HG03439 (cell line): Measurements from ENCODE around the gene CELF2.

Source experiments
- ATAC-seq: cut with Tn5 transposase; IDR thresholded peaks from one replicate; pipeline ENCODE4 v1.9.1; 2021; ENCODE audit warnings: mild to moderate bottlenecking, moderate library complexity; ENCODE audit not compliant: unreplicated experiment

The CELF2 gene

GRCh38 chr10:11317936-11318670 is 300.4 kb downstream of the CELF2 start:
- ATAC-seq, result no peak

- ATAC-seq, result no peak
Observed at GRCh38 chr10:11318826-11319598, 301.3 kb downstream of the CELF2 start.

- ATAC-seq, result no peak
Observed at GRCh38 chr10:11319990-11320602, 302.4 kb downstream of the CELF2 start.

- no peak for ATAC-seq
Observed at GRCh38 chr10:11320809-11321520, 303.3 kb downstream of the CELF2 start.

GRCh38 chr10:11322698-11323097 is 305.0 kb downstream of the CELF2 start:
- ATAC-seq, result no peak

GRCh38 chr10:11324761-11325321 is 307.2 kb downstream of the CELF2 start:
- ATAC-seq, result no peak

GRCh38 chr10:11325817-11326216 is 308.1 kb downstream of the CELF2 start:
- no peak for ATAC-seq

GRCh38 chr10:11326241-11326640 is 308.6 kb downstream of the CELF2 start:
- ATAC-seq, result no peak

- no peak for ATAC-seq
Observed at GRCh38 chr10:11326913-11327616, 309.4 kb downstream of the CELF2 start.

GRCh38 chr10:11328264-11329061 is 310.8 kb downstream of the CELF2 start:
- no peak for ATAC-seq

GRCh38 chr10:11329062-11329673 is 311.5 kb downstream of the CELF2 start:
- no peak for ATAC-seq

GRCh38 chr10:11330383-11331045 is 312.8 kb downstream of the CELF2 start:
- ATAC-seq, result no peak

- ATAC-seq, result no peak
Observed at GRCh38 chr10:11331046-11331577, 313.4 kb downstream of the CELF2 start.

GRCh38 chr10:11331726-11332125 is 314.1 kb downstream of the CELF2 start:
- no peak for ATAC-seq

GRCh38 chr10:11332846-11333245 is 315.2 kb downstream of the CELF2 start:
- no peak for ATAC-seq

GRCh38 chr10:11334436-11334835 is 316.8 kb downstream of the CELF2 start:
- no peak for ATAC-seq

- ATAC-seq, result no peak
Observed at GRCh38 chr10:11335167-11335652, 317.5 kb downstream of the CELF2 start.

- ATAC-seq, result no peak
Observed at GRCh38 chr10:11335881-11336430, 318.3 kb downstream of the CELF2 start.
